DOHH2 (cell line): Measurements from ENCODE around the gene FBLN2.

Experiments used
- H3F3A ChIP-seq: fragments of 200-600 bp; sonication (generic), shearing (Covaris generic); 2 replicates; pipeline ENCODE4 v1.6.0; 2016; ENCODE audit warnings: antibody characterized with exemption, mild to moderate bottlenecking; ENCODE audit not compliant: control insufficient read depth, insufficient read depth
- H3K27ac ChIP-seq: fragments of 200-600 bp; sonication (generic); 2 replicates; pipeline ENCODE4 v1.5.1; 2014; ENCODE audit warnings: low read depth, mild to moderate bottlenecking, low read length, moderate library complexity
- H3K27me3 ChIP-seq: fragments of 200-600 bp; sonication (generic); 2 replicates; pipeline ENCODE4 v1.6.1; 2014; ENCODE audit warnings: mild to moderate bottlenecking, low read length, mixed read lengths; ENCODE audit not compliant: control insufficient read depth
- H3K36me3 ChIP-seq: fragments of 200-600 bp; sonication (generic); 2 replicates; pipeline ENCODE4 v1.6.1; 2014; ENCODE audit warnings: mild to moderate bottlenecking, low read length, moderate library complexity, mixed read lengths; ENCODE audit not compliant: control insufficient read depth
- H3K4me1 ChIP-seq: fragments of 200-600 bp; sonication (generic); 2 replicates; pipeline ENCODE4 v1.6.1; 2014; ENCODE audit warnings: mild to moderate bottlenecking, low read length, mixed read lengths; ENCODE audit not compliant: control insufficient read depth
- H3K4me2 ChIP-seq: fragments of 200-600 bp; sonication (generic); 2 replicates; pipeline ENCODE4 v1.6.0; 2014; ENCODE audit warnings: mild to moderate bottlenecking, low read length, moderate library complexity
- H3K4me3 ChIP-seq: fragments of 200-600 bp; sonication (generic); 2 replicates; pipeline ENCODE4 v1.5.1; 2014; ENCODE audit warnings: mild to moderate bottlenecking, low read length, mixed read lengths
- H3K79me2 ChIP-seq: fragments of 200-600 bp; sonication (generic); 2 replicates; pipeline ENCODE4 v1.6.1; 2014; ENCODE audit warnings: mild to moderate bottlenecking, low read length, mixed read lengths; ENCODE audit not compliant: control insufficient read depth
- H3K9me2 ChIP-seq: fragments of 200-600 bp; sonication (generic); replicated peaks from 2 replicates; pipeline ENCODE4 v1.6.1; 2014; ENCODE audit warnings: mild to moderate bottlenecking, low read length, mixed read lengths; ENCODE audit not compliant: control insufficient read depth
- H3K9me3 ChIP-seq: fragments of 200-600 bp; sonication (generic); 2 replicates; pipeline ENCODE4 v1.6.1; 2014; ENCODE audit warnings: antibody characterized with exemption, low read length, mixed read lengths; ENCODE audit not compliant: control insufficient read depth, insufficient read depth
- H4K20me1 ChIP-seq: fragments of 200-600 bp; sonication (generic); 2 replicates; pipeline ENCODE4 v1.6.0; 2014; ENCODE audit warnings: low read depth, mild to moderate bottlenecking, antibody characterized with exemption, low read length, moderate library complexity; ENCODE audit not compliant: control insufficient read depth, insufficient read depth
- CTCF ChIP-seq: fragments of 200-600 bp; sonication (generic); IDR thresholded peaks from one replicate; pipeline ENCODE4 v1.5.1; 2014; ENCODE audit warnings: antibody characterized with exemption, mild to moderate bottlenecking, low read depth, low read length; ENCODE audit not compliant: poor library complexity, severe bottlenecking
- EZH2phosphoT487 ChIP-seq: fragments of 200-600 bp; sonication (generic); IDR thresholded peaks from 2 replicates; pipeline ENCODE4 v1.6.1; 2017; ENCODE audit warnings: borderline replicate concordance, mild to moderate bottlenecking, antibody characterized with exemption, low read length, moderate library complexity, mixed read lengths

The FBLN2 gene

DNA sequence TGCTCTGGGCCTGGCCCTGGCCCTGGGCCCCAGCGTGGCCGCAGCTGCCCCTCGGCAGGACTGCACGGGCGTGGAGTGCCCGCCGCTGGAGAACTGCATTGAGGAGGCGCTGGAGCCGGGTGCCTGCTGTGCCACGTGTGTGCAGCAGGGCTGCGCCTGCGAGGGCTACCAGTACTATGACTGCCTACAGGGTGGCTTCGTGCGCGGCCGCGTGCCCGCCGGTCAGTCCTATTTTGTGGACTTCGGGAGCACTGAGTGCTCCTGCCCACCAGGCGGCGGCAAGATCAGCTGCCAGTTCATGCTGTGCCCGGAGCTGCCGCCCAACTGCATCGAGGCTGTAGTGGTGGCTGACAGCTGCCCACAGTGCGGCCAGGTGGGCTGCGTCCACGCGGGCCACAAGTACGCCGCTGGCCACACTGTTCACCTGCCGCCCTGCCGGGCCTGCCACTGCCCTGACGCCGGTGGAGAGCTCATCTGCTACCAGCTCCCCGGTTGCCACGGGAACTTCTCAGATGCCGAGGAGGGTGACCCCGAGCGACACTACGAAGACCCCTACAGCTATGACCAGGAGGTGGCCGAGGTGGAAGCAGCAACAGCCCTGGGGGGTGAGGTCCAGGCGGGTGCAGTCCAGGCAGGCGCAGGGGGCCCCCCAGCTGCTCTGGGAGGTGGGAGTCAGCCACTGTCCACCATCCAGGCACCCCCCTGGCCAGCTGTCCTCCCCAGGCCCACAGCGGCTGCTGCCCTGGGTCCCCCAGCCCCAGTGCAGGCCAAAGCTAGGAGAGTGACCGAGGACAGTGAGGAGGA is 21.7 kb downstream of the FBLN2 start:
- no peaks in the 10 kb centered on the region for H3K9me3 ChIP-seq
- H3K9me2 ChIP-seq, result no peaks in the 10 kb centered on the region
- no peak overlapping the region for H3K4me3 ChIP-seq
- H3K27me3 ChIP-seq, result no peaks in the 10 kb centered on the region
- no peaks in the 10 kb centered on the region for H3K4me1 ChIP-seq
- no peaks in the 10 kb centered on the region for H3F3A ChIP-seq
- H4K20me1 ChIP-seq, result no peaks in the 10 kb centered on the region
- TF ChIP-seq CTCF (no peak), EZH2phosphoT487 (no peak)
- no peak overlapping the region for H3K27ac ChIP-seq
- H3K36me3 ChIP-seq, result no peaks in the 10 kb centered on the region
- H3K79me2 ChIP-seq, result no peaks in the 10 kb centered on the region
- H3K4me2 ChIP-seq, result no peak overlapping the region

DNA sequence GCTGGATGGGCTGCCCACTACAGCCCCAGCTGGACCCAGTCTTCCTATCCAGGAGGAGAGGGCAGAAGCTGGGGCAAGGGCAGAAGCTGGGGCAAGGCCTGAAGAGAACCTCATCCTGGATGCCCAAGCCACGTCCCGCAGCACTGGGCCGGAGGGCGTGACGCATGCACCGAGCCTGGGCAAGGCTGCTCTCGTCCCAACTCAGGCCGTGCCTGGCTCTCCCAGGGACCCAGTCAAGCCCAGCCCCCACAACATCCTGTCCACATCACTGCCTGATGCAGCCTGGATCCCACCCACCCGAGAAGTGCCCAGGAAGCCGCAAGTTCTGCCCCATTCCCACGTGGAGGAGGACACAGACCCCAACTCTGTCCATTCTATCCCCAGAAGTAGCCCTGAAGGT is 22.3 kb downstream of the FBLN2 start:
- H3K4me2 ChIP-seq, result no peak overlapping the region
- no peak overlapping the region for H3K27ac ChIP-seq
- no peaks in the 10 kb centered on the region for H3K4me1 ChIP-seq
- H3K27me3 ChIP-seq, result no peaks in the 10 kb centered on the region
- H3K9me3 ChIP-seq, result no peaks in the 10 kb centered on the region
- no peaks in the 10 kb centered on the region for H4K20me1 ChIP-seq
- no peaks in the 10 kb centered on the region for H3K9me2 ChIP-seq
- TF ChIP-seq CTCF (no peak), EZH2phosphoT487 (no peak)
- no peaks in the 10 kb centered on the region for H3K36me3 ChIP-seq
- H3F3A ChIP-seq, result no peaks in the 10 kb centered on the region
- H3K79me2 ChIP-seq, result no peaks in the 10 kb centered on the region
- H3K4me3 ChIP-seq, result no peak overlapping the region

- H3K27ac ChIP-seq, result no peak overlapping the region
- no peaks in the 10 kb centered on the region for H3K27me3 ChIP-seq
- H3K4me3 ChIP-seq, result no peak overlapping the region
- no peaks in the 10 kb centered on the region for H3K9me3 ChIP-seq
- H3K79me2 ChIP-seq, result no peaks in the 10 kb centered on the region
- TF ChIP-seq EZH2phosphoT487 (no peak), CTCF (no peak)
- no peaks in the 10 kb centered on the region for H3K4me1 ChIP-seq
- H3K36me3 ChIP-seq, result no peaks in the 10 kb centered on the region
- H4K20me1 ChIP-seq, result no peaks in the 10 kb centered on the region
- no peak overlapping the region for H3K4me2 ChIP-seq
- no peaks in the 10 kb centered on the region for H3F3A ChIP-seq
- H3K9me2 ChIP-seq, result no peaks in the 10 kb centered on the region
Observed at GRCh38 chr3:13571831-13572750, 23.2 kb downstream of the FBLN2 start.
